Measurements from ENCODE around the gene CD247. TPM values are rescaled to one million over a fixed set of nuclear protein-coding genes. Genes with fewer than 3 reads are reported as not detected.

Gene CD247
- total and polyA plus RNA-seq, 2 of the 4 experiments (the other 2 are of a cell fraction): not detected

- no peak for TF ChIP-seq ELK1 (IDR thresholded peaks at IDR 0.05; ENCODE audit: borderline replicate concordance, low read depth, low read length)
These were observed 86.2 kb downstream of the CD247 start (continued) for GRCh38 chr1:167431909-167432650.

- H2BK120ac ChIP-seq (ENCODE audit: low read depth, low read length): no peak overlapping the region
- no peak overlapping the region for H3K4me3 ChIP-seq (ENCODE audit: insufficient read depth, low read depth, low read length)
- H4K8ac ChIP-seq (ENCODE audit: low read depth in 2 of 2, low read length in 2 of 2): no peak overlapping the region
- no peak overlapping the region for H3K4ac ChIP-seq (ENCODE audit: low read depth, low read length)
- no peak overlapping the region for H4K5ac ChIP-seq (ENCODE audit: low read depth, low read length)
- H3K18ac ChIP-seq (ENCODE audit: low read depth, low read length): no peak overlapping the region
- TF ChIP-seq CEBPB (IDR thresholded peaks at IDR 0.05; ENCODE audit: low read depth, low read length) (no peak), SMC3 (IDR thresholded peaks at IDR 0.05; ENCODE audit: low read depth, low read length) (no peak), RCOR1 (IDR thresholded peaks at IDR 0.05; ENCODE audit: insufficient replicate concordance, low read length) (no peak), FOS (IDR thresholded peaks at IDR 0.05; ENCODE audit: low read depth, low read length) (no peak), POLR2A (IDR thresholded peaks at IDR 0.05; ENCODE audit: low read depth, low read length) (no peak), RAD21 (IDR thresholded peaks at IDR 0.05; ENCODE audit: low read length) (no peak), NFE2L2 (IDR thresholded peaks at IDR 0.05; ENCODE audit: low read depth, low read length) (no peak), MAZ (IDR thresholded peaks at IDR 0.05; ENCODE audit: borderline replicate concordance, low read depth, low read length) (no peak)
- H3K27me3 ChIP-seq (ENCODE audit: control insufficient read depth, insufficient read depth, low read length): peaks cover 1% of the 10 kb centered on the region; the same call in 1 of the 2 replicates
- ChIA-PET CTCF (interaction anchor here (0.7 kb wide), 2 partner anchors 10 to 163 kb away, joined by 3 read pairs; no protein-coding TSS in a partner anchor), POLR2A (ENCODE audit: unreplicated experiment) (no interaction called here)
- DNase-seq: no peak
- no peak overlapping the region for H3K56ac ChIP-seq (ENCODE audit: extremely low read depth, insufficient read depth, low read length)
- 100% methylated on average over 1 of the region's 14 CpGs; no CpG with 5 or more reads in 1 of the 2 experiments for WGBS, 2 experiments (ENCODE audit: extremely low coverage in 2 of 2, insufficient read length in 1 of 2)
- no peak overlapping the region for H3K27ac ChIP-seq (ENCODE audit: insufficient read depth, low read length)
- H3K4me1 ChIP-seq (ENCODE audit: control insufficient read depth, insufficient read depth, low read length): no peaks in the 10 kb centered on the region; the same call in 1 of the 2 replicates
- H2BK5ac ChIP-seq (ENCODE audit: low read depth, low read length, poor library complexity, severe bottlenecking): no peak overlapping the region
- H3K14ac ChIP-seq (replicated peaks; ENCODE audit: low read depth, low read length): no peak overlapping the region
- no peaks in the 10 kb centered on the region for H3K9me1 ChIP-seq (ENCODE audit: insufficient read depth, low read length)
- in situ Hi-C loops (cut with MboI; ENCODE audit: low sequenced_read_pairs): no loop called here
- ATAC-seq (ENCODE audit: low read depth): no peak
- BruUV-seq (replicated peaks): no TSS peak
- no peak overlapping the region for H4K91ac ChIP-seq (ENCODE audit: insufficient read depth, low read depth, low read length)
- no peak overlapping the region for H2AK5ac ChIP-seq (ENCODE audit: low read depth, low read length)
- intact Hi-C loops (cut with micrococcal nuclease): no loop called here
- dilution Hi-C loops (cut with HindIII; ENCODE audit: low sequenced_read_pairs, unreplicated experiment): loop anchor here (25.0 kb wide), 1 partner anchor 169 kb away; no protein-coding TSS in a partner anchor
- no peaks in the 10 kb centered on the region for H3K79me1 ChIP-seq (ENCODE audit: low read depth in 1 of 2, low read length in 2 of 2)
- no peaks in the 10 kb centered on the region for H3K9me3 ChIP-seq (ENCODE audit: control insufficient read depth, insufficient read depth, low read length)
- no peak overlapping the region for H2BK15ac ChIP-seq (ENCODE audit: low read depth, low read length)
- H3K4me2 ChIP-seq (ENCODE audit: low read depth, low read length): no peak overlapping the region
- no peak overlapping the region for H2AFZ ChIP-seq (replicated peaks; ENCODE audit: low read length, poor library complexity)
- no peaks in the 10 kb centered on the region for H3K36me3 ChIP-seq (ENCODE audit: control insufficient read depth, insufficient read depth, low read length)
- H2AK9ac ChIP-seq (replicated peaks; ENCODE audit: low read depth, low read length, poor library complexity): no peak overlapping the region
- no peak overlapping the region for H3K9ac ChIP-seq (ENCODE audit: low read depth, low read length)
- H2BK20ac ChIP-seq (ENCODE audit: low read depth, low read length): no peak overlapping the region
- no peaks in the 10 kb centered on the region for H4K20me1 ChIP-seq (ENCODE audit: insufficient read depth, low read length)
- no peak overlapping the region for H3K23ac ChIP-seq (ENCODE audit: low read depth, low read length)
These were observed 86.9 kb downstream of the CD247 start for GRCh38 chr1:167431261-167431908.
